K562 (cell line): ENCODE measurements around the gene NDUFA5. TPM values are rescaled to one million over a fixed set of nuclear protein-coding genes. Genes with fewer than 3 reads are reported as not detected.

Source experiments
- ATF1 ChIP-seq, 2 experiments: fragments of 450-650 bp in 1 of 2; IDR thresholded peaks; 2 replicates each; pipeline ENCODE4 v1.6.1; 2016; ENCODE audit warnings: missing compliant biosample characterization in 1 of 2, missing genetic modification characterization in 1 of 2
- CBFB ChIP-seq: sonication (generic); formaldehyde crosslinking; IDR thresholded peaks from 2 replicates; pipeline ENCODE4 v1.4.0; 2020; ENCODE audit warnings: mild to moderate bottlenecking, missing genetic modification reagents
- CCNT2 ChIP-seq: IDR thresholded peaks from 2 replicates; pipeline ENCODE4 v1.6.1; 2011; ENCODE audit warnings: borderline replicate concordance, low read depth, mild to moderate bottlenecking, moderate library complexity, mixed read lengths, low read length; ENCODE audit not compliant: insufficient read length; ENCODE audit errors: extremely low read depth
- ESRRA ChIP-seq: fragments of 450-650 bp; IDR thresholded peaks from 2 replicates; pipeline ENCODE4 v1.6.1; 2014; ENCODE audit warnings: low read depth, mild to moderate bottlenecking, moderate library complexity, borderline replicate concordance
- HNRNPLL ChIP-seq: fragments of 200-400 bp; formaldehyde crosslinking; IDR thresholded peaks from 2 replicates; pipeline ENCODE4 v1.6.1; 2017; ENCODE audit warnings: low read length, low read depth, mild to moderate bottlenecking; ENCODE audit not compliant: poor library complexity, severe bottlenecking
- KDM1A ChIP-seq, 2 experiments: fragments of 450-650 bp; IDR thresholded peaks; 2 replicates each; pipeline ENCODE4 v1.6.1; 2016; ENCODE audit warnings: mild to moderate bottlenecking in 2 of 2
- NCOA2 ChIP-seq, 2 experiments: fragments of 450-650 bp; IDR thresholded peaks; 2 replicates each; pipeline ENCODE4 v1.6.1; 2018; ENCODE audit warnings: mild to moderate bottlenecking in 2 of 2, moderate library complexity in 1 of 2; ENCODE audit not compliant: partially characterized antibody in 2 of 2
- NFE2 ChIP-seq: IDR thresholded peaks from 2 replicates; pipeline ENCODE4 v1.6.1; 2014; ENCODE audit warnings: antibody characterized with exemption, low read depth
- NUFIP1 ChIP-seq: fragments of 450-650 bp; IDR thresholded peaks from 2 replicates; pipeline ENCODE4 v1.6.1; 2018; ENCODE audit not compliant: partially characterized antibody
- PML ChIP-seq: IDR thresholded peaks from 2 replicates; pipeline ENCODE4 v1.6.1; 2012; ENCODE audit warnings: low read length, inconsistent platforms
- PTBP1 ChIP-seq: fragments of 200-400 bp; formaldehyde crosslinking; IDR thresholded peaks from 2 replicates; pipeline ENCODE4 v1.6.1; 2017; ENCODE audit warnings: low read depth, low read length
- RBBP5 ChIP-seq: fragments of 200-600 bp; sonication (generic); IDR thresholded peaks from 2 replicates; pipeline ENCODE4 v1.6.1; 2012; ENCODE audit warnings: borderline replicate concordance, mild to moderate bottlenecking, low read length, control low read depth, inconsistent platforms; ENCODE audit not compliant: insufficient read depth, poor library complexity, severe bottlenecking
- SLC30A9 ChIP-seq: fragments of 250-450 bp; sonication (Bioruptor Pico); IDR thresholded peaks from 2 replicates; pipeline ENCODE4 v1.8.0; 2022; ENCODE audit warnings: mild to moderate bottlenecking, moderate library complexity
- TRIM28 ChIP-seq: fragments of 450-650 bp; IDR thresholded peaks from 2 replicates; pipeline ENCODE4 v1.6.1; 2017
- YBX1 ChIP-seq: fragments of 450-650 bp; IDR thresholded peaks from 2 replicates; pipeline ENCODE4 v1.7.1; 2016; ENCODE audit warnings: mild to moderate bottlenecking
- YY1 ChIP-seq, 3 experiments: IDR thresholded peaks; 2 replicates each; pipeline ENCODE4 v1.6.1; 2011; ENCODE audit warnings: low read length in 2 of 3, mild to moderate bottlenecking in 2 of 3, moderate library complexity in 2 of 3, borderline replicate concordance in 1 of 3, control low read depth in 1 of 3, low read depth in 1 of 3; ENCODE audit not compliant: insufficient read depth in 3 of 3, insufficient replicate concordance in 2 of 3, control insufficient read depth in 1 of 3, insufficient read length in 1 of 3; ENCODE audit errors: extremely low read depth in 1 of 3
- ZC3H11A ChIP-seq: IDR thresholded peaks from 2 replicates; pipeline ENCODE4 v1.6.1; 2012; ENCODE audit warnings: low read depth, low read length, improper control_type of control experiment
- ZFP36 ChIP-seq: fragments of 150-350 bp; IDR thresholded peaks from 2 replicates; pipeline ENCODE4 v1.6.1; 2018; ENCODE audit warnings: low read length, low read depth; ENCODE audit not compliant: partially characterized antibody
- ZNF282 ChIP-seq: sonication (generic); formaldehyde crosslinking; IDR thresholded peaks from 2 replicates; pipeline ENCODE4 v1.8.1; 2023; ENCODE audit warnings: missing genetic modification reagents
- ZZZ3 ChIP-seq: fragments of 450-650 bp; IDR thresholded peaks from 2 replicates; pipeline ENCODE4 v1.6.1; 2016; ENCODE audit warnings: antibody characterized with exemption, mild to moderate bottlenecking, moderate library complexity
- polyA plus RNA-seq, 8 experiments: library from polyadenylated mRNA; depleted of rRNA in 4 of 8; stranded (reverse) in 5 of 8; unstranded in 3 of 8; fragments of >200 nt; fragmentation: Nextera tagmentation in 2 of 8; fragmentation: Illumina TruSeq in 1 of 8; extraction: Ambion mirVana in 2 of 8; extraction: Trizol in 1 of 8; gene quantifications; 2 replicates each; pipeline versions ENCODE4 v1.2.1 to v1.2.3, GENCODE V29; 2011 to 2014; ENCODE audit warnings: inconsistent platforms in 1 of 8, missing spikeins in 1 of 8
- total RNA-seq, 7 experiments: library from RNA; depleted of rRNA in 6 of 7; stranded (reverse); fragments of >200 nt in 6 of 7; fragmentation: Illumina TruSeq in 2 of 7; extraction: Trizol in 2 of 7; gene quantifications; 2 replicates each; pipeline versions ENCODE4 v1.2.1 to v1.2.3, GENCODE V29; 2011 to 2021; ENCODE audit warnings: low replicate concordance in 1 of 7
- TF ChIP-seq, protein P1 (sequence below): IDR thresholded peaks from 2 replicates; pipeline ENCODE4 v1.6.1; 2014; ENCODE audit warnings: antibody characterized with exemption
- TF ChIP-seq, protein P2 (sequence below): sonication (generic); formaldehyde crosslinking; IDR thresholded peaks from 2 replicates; pipeline ENCODE4 v1.5.0; 2020; ENCODE audit warnings: missing genetic modification reagents
- TF ChIP-seq, protein P3 (sequence below): fragments of 250-450 bp; sonication (Bioruptor Pico); IDR thresholded peaks from 2 replicates; pipeline ENCODE4 v1.8.0; 2022; ENCODE audit warnings: inconsistent platforms, mild to moderate bottlenecking, moderate library complexity, borderline replicate concordance
- TF ChIP-seq, protein P4 (sequence below): sonication (generic); formaldehyde crosslinking; IDR thresholded peaks from 2 replicates; pipeline ENCODE4 v1.8.0; 2022; ENCODE audit warnings: missing genetic modification reagents, mild to moderate bottlenecking, borderline replicate concordance

NDUFA5 gene
- total and polyA plus RNA-seq, 9 of the 15 experiments (the other 6 are each of a cell fraction or from before 2014, with no cell fraction given) = 155 to 677 (median 269) TPM

DNA sequence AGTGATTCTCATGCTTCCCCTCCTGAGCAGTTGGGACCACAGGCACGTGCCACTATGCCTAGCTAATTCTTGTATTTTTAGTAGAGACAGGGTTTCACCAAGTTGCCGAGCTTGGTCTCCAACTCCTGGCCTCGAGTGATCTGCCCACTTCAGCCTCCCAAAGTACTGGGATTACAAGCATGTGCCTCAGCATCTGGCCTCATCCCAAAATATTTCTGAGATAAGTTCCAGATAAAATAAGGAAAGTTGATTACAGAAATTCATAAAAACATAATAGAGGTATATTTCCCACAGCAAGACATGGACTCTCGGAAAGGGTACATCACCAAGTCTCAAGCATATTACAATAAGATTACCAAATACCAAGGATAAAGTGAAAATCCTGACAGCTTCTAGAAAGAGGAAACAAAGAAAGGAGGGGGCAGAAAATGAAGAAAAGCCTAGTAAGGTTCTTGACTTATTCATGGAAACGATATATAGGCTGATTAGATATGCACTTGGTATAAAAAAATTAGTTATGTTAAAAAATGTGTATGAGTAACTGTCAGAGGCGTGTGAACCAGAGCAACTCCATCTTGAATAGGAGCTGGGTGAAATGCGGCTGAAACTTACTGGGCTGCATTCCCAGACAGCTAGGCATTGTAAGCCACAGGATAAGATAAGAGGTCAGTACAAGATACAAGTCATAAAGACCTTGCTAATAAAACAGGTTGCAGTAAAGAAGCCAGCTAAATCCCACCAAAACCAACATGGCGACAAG, 58.2 kb downstream of the NDUFA5 start (continued):
- TF ChIP-seq SLC30A9 (no peak), ZFP36 (no peak), ATF1 (CRISPR knock-in tag; IDR thresholded peaks at IDR 0.05) (no peak), ATF1 (tag; IDR thresholded peaks at IDR 0.05) (peak; percentile 43), KDM1A (IDR thresholded peaks at IDR 0.05) (no peak), ESRRA (no peak), YY1 (IDR thresholded peaks at IDR 0.05; ENCODE audit: borderline replicate concordance in 1 of 3, control insufficient read depth in 1 of 3, extremely low read depth in 1 of 3, insufficient read depth in 3 of 3, insufficient read length in 1 of 3, insufficient replicate concordance in 2 of 3, low read depth in 1 of 3, low read length in 2 of 3) (no peak), YBX1 (no peak), NCOA2 (IDR thresholded peaks at IDR 0.05; ENCODE audit: partially characterized antibody in 2 of 2) (no peak), PTBP1 (no peak), NFE2 (no peak), PML (no peak), ZC3H11A (no peak), ZZZ3 (no peak), CCNT2 (no peak), ZNF282 (no peak), HNRNPLL (no peak), RBBP5 (no peak), CBFB (CRISPR knock-in tag) (no peak), TRIM28 (no peak), NUFIP1 (no peak)
- TF ChIP-seq, protein P1, sequence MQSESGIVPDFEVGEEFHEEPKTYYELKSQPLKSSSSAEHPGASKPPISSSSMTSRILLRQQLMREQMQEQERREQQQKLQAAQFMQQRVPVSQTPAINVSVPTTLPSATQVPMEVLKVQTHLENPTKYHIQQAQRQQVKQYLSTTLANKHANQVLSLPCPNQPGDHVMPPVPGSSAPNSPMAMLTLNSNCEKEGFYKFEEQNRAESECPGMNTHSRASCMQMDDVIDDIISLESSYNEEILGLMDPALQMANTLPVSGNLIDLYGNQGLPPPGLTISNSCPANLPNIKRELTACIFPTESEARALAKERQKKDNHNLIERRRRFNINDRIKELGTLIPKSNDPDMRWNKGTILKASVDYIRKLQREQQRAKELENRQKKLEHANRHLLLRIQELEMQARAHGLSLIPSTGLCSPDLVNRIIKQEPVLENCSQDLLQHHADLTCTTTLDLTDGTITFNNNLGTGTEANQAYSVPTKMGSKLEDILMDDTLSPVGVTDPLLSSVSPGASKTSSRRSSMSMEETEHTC = no peak
- TF ChIP-seq, protein P2, sequence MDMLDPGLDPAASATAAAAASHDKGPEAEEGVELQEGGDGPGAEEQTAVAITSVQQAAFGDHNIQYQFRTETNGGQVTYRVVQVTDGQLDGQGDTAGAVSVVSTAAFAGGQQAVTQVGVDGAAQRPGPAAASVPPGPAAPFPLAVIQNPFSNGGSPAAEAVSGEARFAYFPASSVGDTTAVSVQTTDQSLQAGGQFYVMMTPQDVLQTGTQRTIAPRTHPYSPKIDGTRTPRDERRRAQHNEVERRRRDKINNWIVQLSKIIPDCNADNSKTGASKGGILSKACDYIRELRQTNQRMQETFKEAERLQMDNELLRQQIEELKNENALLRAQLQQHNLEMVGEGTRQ (CRISPR knock-in tag) = no peak
- TF ChIP-seq, protein P3, sequence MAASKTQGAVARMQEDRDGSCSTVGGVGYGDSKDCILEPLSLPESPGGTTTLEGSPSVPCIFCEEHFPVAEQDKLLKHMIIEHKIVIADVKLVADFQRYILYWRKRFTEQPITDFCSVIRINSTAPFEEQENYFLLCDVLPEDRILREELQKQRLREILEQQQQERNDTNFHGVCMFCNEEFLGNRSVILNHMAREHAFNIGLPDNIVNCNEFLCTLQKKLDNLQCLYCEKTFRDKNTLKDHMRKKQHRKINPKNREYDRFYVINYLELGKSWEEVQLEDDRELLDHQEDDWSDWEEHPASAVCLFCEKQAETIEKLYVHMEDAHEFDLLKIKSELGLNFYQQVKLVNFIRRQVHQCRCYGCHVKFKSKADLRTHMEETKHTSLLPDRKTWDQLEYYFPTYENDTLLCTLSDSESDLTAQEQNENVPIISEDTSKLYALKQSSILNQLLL (CRISPR knock-in tag) = no peak
- TF ChIP-seq, protein P4, sequence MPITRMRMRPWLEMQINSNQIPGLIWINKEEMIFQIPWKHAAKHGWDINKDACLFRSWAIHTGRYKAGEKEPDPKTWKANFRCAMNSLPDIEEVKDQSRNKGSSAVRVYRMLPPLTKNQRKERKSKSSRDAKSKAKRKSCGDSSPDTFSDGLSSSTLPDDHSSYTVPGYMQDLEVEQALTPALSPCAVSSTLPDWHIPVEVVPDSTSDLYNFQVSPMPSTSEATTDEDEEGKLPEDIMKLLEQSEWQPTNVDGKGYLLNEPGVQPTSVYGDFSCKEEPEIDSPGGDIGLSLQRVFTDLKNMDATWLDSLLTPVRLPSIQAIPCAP = no peak
